Activated CD8-positive, alpha-beta memory T cell treated with anti-CD3 and anti-CD28 coated beads for 1 hour (primary cell): ENCODE measurements around the gene SLC25A6.
"Not testable (repeated sequence)": the region's sequence is repeated elsewhere in the genome, so short reads cannot be mapped to it uniquely, and the experiment has no call there.

Experiments used
- DNase-seq, 2 donors: peaks; one replicate each; pipeline ENCODE4 v3.0.0-alpha.2; 2020; ENCODE audit warnings: low read depth in 1 of 2; ENCODE audit errors: extremely low read depth in 1 of 2

The SLC25A6 gene

DNA sequence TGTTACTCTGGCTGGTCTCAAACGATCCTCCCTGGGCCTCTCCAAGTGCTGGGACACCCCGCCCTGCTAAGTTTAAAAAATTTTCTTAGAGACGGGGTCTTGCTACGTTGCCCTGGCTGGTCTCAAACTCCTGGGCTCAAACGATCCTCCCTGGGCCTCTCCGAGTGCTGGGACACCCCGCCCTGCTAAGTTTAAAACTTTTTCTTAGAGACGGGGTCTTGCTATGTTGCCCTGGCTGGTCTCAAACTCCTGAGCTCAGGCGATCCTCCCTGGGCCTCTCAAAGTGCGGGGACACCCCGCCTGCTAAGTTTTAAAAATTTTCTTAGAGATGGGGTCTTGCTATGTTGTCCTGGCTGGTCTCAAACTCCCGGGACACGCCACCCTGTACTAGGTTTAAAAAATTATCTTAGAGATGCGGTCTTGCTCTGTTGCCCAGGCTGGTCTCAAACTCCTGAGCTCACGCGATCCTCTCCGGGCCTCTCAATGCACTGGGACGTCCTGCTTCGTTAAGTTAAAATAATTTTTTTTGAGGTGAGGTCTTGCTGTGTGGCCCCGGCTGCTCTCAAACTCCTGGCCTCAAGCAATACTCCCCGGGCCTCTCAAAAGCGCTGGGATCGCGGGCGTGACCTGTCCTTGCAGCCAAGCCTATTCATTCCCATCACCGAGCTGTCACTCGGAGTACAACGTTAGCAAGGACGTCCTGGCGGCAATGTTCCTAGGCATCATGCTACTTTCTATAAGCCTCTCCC lies 1.1 kb downstream of the SLC25A6 start:
- no peak for DNase-seq

DNA sequence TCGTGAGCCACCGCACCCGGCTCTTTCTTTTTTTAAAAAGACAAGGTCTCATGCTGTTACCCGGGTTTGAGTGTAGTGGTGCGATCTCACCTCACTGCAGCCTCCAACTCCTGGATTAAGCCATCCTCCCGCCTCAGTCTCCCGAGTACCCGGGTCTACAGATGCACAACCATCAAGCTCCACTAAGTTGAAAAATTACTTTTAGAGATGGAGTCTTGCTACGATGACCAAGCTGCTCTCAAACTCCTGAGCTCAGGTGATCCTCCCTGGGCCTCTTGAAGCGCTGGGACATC lies 2.0 kb downstream of the SLC25A6 start:
- no peak for DNase-seq

DNA sequence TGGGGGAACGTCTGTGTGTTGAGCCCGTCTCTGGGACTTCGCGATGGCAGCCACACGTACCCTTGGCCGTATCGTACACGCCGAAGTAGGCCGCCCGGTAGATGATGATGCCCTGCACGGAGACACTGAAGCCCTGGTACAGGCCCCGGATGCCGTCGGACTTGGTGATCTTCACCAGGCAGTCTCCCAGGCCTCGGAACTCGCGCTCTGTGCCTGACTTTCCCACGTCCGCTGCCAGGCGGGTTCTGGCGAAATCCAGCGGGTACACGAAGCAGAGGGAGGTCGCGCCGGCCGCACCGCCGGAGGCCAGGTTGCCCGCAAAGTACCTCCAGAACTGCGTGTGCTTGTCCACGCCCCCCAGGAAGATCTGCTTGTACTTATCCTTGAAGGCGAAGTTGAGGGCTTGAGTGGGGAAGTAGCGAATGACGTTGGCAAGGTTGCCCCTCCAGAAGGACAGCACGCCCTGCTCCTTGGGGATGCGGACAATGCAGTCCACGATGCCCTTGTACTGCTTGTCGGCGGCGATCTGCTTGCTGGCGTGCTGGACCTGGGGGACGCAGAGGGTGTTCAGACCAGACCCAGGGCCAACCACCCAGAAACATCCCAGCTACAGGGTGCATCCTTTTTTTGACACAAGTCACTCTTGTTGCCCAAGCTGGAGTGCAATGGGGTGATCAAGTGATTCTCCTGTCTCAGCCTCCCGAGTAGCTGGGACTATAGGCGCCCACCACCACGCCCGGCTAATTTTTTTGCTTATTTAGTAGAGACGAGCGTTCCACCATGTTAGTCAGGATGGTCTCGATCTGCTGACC lies 2.5 kb downstream of the SLC25A6 start:
- no peak for DNase-seq

DNA sequence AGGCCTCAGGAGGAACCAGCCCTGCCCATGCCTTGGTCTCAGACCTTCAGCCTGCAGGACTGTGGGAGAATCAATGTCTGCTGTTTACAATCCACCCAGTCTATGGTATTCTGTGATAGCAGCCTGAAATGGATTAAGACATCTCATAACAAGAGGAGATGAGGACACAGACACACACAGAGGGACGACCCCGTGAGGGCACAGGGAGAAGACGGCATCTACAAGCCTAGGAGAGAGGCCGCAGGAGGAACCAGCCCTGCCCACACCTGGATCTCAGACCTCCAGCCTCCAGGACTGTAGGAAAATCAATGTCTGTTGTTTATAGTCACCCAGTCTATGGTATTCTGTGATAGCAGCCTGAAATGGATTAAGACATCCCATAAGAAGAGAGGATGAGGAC lies 3.3 kb downstream of the SLC25A6 start:
- no peak for DNase-seq

DNA sequence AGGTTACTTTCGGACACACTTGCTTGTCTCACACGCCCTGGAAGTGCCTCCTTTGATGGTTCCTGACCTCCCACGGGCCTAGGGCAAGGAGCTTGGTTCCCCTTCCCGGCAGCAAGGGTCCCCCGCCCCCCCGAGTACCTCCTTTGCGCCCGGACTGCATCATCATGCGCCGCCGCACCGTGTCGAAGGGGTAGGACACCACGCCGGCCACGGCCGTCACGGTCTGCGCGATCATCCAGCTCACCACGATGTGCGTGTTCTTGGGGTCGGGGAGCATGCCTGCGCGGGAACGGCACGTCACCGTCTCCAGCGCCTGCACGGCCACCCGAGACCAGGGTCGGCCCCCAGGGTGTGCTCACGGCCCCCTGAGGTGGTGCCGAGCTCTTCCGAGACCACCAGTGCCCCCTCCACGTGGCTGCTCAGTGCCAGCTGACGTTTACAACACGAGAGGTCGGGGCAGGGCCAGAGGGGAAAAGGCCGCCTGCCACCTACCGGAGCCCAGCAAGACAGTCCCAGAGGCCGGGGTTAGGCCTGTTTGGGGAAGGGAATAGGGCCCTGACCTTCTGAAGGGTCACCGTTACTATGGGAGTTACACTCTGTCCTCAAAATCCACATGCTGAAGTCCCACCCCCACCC lies 4.7 kb downstream of the SLC25A6 start:
- DNase-seq: no peak

DNA sequence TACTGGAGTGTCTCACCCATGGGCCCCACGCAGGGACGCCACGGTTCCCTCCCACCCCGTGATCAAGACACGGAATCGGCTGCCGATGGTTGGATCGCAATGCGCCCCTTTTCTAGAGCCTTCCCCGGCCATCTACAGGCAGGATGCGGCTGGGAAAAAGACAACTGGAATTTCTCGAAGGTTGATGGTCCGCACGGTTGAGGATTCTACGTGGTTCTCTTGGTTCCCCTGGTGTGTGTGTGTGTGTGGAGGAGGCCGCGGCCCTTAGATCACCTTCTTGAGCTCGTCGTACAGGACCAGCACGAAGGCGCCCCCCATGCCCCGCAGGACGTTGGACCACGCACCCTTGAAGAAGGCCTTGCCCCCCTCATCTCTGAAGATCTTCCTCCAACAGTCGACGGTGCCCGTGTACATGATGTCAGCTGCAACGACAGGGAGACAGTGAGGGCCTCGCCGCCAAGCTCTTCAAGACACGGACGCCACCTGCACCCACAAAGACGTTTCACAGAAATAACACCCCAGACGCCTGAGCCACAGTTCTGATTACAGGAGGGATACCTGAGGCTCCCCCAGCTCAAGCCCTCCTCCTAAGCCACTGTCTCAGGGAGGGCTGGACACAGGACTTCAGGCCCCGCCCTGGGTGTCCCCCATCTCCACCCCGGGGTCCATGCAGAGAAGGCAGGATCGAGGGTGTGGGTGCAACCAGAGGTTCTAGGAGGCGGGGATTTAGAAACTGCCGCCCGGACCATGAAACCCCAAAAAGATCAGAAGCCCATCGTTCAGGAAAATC lies 5.4 kb downstream of the SLC25A6 start:
- DNase-seq: no peak

DNA sequence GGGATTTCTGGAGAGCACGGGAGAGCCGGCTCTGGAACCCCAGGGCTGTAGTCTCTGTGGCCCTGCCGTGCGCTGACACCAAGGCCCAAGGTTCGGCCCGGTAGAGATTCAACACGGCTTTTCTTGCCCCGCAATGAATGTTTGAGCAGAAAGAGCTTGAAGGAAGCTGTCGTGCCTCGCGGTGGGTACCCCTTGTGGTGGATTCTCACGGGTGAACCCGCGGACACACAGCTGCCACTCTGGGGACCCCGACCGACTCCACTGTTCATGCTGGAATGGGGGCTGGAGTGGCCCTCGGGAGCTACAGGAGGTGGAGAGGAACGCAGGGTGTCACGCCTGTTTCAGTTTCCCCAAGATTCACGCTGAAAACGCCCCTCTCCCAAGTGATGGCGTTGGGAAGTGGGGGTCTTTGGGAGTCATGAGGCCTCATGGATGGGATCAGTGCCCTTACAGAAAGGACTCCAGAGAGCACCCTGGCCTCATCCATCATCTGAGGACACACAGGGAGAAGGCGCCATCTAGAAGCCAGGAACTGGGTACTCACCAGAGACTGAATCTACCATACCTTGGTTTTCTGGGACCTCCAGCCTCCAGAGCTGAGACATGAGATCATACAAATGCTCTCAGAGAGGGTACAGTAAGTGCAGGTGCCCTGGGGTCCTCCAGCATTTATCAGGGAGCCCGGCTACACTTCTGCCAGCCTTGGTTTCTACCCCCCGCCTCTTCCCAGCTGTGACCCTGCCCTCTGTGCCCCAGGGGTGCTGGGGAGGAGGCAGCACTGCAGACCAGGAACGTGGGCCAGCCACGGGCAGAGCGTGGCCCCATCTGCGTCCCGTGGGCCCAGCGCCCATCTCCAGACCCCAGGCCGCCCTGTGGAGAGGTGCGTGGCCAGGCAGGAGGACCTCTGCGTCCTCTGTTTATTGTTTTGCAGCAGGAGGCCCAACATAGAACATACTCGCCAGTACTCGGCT lies 6.4 kb downstream of the SLC25A6 start:
- DNase-seq: no peak

DNA sequence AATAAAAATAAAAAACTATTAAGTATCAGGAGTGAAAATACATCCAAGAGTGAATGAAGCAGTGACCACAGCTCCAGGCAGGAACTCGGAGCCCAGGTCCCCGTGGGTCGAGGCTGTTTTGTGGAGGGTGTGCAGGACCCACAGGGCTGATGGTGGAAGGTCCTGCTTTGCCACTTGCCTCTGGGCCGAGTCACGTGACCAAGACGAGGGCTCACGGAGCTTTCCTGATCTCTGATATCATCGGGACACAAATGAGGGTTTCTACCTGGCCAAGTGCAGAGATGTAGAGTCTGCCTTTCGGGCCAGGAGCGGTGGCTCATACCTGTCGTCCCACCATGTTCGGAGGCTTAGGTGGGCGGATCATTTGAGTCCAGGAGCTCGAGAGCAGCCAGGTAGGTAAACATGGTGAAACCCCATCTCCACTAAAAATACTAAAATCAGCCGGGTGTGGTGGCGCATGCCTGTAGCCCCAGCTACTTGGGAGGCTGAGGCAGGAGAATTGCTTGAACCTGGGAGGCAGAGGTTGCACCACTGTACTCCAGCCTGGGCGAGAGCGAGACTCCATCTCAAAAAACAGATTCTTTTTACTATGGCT lies 7.2 kb downstream of the SLC25A6 start:
- DNase-seq: no peak

DNA sequence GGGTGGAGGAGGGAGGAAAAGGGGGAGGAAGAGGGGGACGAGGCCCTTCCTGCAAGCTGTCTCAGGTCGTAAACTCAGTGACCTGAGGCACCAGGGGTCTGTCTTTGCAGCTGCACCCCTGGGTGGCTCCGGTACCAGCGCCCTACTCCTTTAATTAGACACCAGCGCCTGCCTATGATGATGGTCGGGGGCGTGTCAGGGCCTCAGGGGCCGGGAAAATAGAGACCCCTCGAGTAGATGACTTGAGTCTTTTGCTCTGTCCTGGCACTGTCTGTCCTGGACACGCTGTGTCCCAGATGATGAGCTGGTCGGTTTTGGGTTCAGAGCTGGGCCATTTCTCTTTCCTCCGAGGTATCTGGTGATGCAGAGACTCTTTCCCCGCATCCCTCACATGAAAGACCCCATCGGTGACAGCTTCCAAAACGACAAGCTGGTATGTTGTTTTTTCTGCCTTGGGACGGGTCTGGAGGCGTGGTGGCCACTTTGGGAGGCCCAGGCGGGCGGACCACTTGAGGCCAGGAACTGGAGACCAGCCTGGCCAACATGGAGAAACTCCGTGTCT lies 11.2 kb downstream of the SLC25A6 start:
- DNase-seq: no peak

DNA sequence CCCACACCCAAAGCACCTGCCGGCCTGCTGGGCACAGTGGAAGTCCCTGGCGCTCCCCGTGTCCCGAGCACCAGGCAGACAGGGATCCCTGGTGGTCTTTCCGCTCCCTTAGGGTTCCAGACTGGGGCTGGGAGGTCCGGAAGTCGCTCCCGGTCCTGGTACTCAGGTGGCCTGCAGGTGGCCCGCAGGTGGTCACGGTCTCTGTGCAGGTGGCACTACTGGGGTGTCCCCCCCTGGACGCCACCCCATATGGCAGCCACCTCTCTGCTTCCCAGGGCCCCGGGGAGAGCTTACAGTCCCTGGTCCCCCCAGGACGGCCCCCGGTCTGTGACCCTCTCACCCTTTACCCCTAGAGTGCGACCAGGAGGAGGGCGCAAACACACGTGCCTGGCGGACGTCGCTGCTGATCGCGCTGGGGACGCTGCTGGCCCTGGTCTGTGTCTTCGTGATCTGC lies 13.6 kb downstream of the SLC25A6 start:
- no peak for DNase-seq

DNA sequence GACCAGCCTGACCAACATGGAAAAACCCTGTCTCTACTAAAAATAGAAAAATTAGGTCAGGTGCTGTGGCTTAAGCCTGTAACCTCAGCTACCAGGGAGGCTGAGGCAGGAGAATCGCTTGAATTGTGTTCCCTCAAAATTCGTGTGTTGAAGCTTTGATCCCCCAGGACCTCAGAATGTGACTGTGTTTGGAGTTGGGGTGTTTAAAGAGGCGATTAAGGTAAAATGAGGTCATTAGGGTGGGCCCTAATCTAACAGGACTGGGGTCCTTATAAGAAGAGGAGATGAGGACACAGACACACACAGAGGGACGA lies 23.6 kb downstream of the SLC25A6 start:
- no peak for DNase-seq

DNA sequence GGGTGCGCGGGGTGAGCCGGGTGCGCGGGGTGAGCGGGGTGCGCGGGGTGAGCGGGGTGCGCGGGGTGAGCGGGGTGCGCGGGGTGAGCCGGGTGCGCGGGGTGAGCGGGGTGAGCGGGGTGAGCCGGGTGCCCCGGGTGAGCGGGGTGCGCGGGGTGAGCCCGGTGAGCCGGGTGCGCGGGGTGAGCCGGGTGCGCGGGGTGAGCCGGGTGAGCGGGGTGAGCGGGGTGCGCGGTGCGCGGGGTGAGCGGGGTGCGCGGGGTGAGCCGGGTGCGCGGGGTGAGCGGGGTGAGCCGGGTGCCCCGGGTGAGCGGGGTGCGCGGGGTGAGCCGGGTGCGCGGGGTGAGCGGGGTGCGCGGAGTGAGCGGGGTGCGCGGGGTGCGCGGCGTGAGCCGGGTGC lies 25.6 kb downstream of the SLC25A6 start:
- DNase-seq: not testable (repeated sequence)

DNA sequence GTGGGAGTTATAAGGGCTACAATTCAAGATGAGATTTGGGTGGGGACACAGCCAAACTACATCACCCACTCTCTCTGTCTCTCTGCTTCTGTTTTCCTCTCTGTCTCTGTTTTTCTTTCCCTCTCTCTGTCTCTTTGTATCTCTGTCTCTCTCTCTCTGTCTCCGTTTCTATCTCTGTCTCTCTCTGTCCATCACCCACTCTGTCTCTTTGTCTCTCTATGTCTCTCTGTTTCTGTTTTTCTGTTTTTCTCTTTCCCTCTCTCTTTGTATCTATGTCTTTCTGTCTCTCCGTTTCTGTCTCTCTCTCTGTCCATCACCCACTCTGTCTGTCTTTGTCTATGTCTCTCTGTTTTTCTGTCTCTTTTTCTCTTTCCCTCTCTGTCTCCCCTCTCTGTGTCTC lies 30.0 kb downstream of the SLC25A6 start:
- DNase-seq: no peak

DNA sequence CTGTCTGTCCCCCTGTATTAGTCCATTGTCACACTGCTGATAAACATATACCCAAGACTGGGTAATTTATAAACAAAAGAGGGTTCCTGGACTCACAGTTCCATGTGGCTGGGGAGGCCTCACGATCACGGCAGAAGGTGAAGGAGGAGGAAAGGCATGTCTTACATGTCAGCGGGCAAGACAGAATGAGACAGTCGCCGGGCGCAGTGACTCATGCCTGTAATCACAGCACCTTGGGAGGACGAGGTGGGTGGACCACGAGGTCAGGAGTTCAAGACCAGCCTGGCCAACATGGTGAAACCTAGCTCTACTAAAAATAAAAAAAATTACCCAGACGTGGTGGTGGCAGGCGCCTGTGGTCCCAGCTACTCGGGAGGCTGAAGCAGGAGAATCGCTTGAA lies 30.6 kb downstream of the SLC25A6 start:
- no peak for DNase-seq

DNA sequence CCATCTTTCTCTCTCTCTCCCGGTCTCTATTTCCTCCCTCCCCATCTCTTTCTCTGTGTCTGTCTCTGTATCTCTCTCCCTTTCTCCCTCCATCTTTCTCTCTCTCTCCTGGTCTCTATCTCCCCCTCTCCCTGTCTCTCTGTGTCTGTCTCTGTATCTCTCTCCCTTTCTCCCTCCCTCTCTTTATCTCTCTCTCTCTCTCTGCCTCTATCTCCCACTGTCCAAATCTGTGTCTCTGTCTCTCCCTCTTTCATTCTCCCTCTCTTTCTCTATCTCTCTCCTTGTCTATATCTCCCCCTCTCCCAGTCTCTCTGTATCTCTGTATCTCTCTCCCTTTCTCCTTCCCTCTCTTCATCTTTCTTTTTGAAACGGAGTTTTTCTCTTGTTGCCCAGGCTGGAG lies 31.7 kb downstream of the SLC25A6 start:
- DNase-seq: no peak

DNA sequence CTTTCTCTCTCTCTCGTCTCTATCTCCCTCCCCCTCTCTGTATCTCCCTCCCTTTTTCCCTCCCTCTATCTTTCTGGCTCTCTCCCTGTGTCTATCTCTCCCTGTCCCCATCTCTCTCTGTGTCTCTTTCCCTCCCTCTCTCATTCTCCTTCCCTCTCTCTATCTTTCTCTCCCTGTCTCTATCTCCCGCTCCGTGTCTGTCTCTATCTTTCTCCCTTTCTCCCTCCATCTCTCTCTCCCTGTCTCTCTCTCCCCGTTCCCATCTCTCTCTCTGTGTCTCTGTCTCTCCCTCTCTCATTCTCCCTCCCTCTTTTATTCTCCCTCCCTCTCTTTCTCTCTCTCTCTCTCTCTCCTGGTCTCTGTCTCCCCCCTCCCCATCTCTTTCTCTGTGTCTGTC lies 32.4 kb downstream of the SLC25A6 start:
- DNase-seq: no peak

DNA sequence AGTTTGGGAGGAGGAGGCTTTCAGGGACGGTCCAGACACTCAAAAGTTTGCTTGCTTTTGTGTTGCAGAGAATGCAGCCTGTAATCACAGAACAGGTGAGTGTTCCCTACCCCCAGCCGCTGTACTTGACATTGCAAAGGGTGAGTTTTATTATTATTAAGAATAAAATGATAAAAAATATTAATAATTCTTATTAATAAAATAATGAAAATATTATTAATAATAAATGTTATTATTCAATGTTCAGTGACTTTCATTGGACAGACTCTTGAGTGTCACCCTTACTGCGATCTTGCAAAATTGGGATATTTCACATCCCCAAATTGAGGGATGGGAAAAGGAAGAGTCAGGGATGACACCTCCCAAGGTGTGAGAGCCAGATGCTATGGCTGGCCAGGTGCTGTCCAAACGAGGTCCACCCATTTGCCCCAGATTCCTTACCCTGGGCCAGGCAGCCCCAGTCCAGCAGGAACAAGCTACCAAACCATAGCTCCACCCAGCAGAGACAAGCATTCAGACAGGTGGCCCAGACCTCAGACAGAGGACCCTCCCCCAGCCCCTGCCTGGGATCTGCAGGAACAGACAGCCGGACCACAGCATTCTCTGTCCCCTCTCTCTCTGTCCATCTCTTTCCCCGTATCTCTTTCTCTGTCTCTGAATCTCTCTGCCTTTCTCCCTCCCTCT lies 33.0 kb downstream of the SLC25A6 start:
- no peak for DNase-seq

DNA sequence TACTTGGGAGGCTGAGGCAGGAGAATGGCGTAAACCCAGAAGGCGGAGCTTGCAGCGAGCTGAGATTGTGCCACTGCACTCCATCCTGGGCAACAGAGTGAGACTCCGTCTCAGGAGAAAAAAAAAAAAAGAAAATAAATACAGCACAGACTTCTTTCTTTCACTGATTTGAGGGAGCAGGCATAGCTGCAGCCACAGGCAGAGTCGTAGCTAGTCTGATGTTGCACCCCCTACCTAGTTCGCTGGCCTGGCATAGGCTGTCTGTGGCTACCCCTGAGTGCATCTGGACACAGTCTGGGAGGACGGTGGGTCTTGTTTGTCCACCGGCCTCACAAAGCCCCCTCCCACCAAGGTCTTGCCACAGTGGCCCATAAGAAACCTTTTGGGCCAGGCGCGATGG lies 33.9 kb downstream of the SLC25A6 start:
- no peak for DNase-seq
